ENCODE measurements around the gene CSAD. TPM values are rescaled to one million over a fixed set of nuclear protein-coding genes. Genes with fewer than 3 reads are reported as not detected.

Gene CSAD
- total and polyA plus RNA-seq, 2 of the 13 experiments (the other 11 are each of a cell fraction or from before 2014, with no cell fraction given): 7.2 to 23.5 TPM

DNA sequence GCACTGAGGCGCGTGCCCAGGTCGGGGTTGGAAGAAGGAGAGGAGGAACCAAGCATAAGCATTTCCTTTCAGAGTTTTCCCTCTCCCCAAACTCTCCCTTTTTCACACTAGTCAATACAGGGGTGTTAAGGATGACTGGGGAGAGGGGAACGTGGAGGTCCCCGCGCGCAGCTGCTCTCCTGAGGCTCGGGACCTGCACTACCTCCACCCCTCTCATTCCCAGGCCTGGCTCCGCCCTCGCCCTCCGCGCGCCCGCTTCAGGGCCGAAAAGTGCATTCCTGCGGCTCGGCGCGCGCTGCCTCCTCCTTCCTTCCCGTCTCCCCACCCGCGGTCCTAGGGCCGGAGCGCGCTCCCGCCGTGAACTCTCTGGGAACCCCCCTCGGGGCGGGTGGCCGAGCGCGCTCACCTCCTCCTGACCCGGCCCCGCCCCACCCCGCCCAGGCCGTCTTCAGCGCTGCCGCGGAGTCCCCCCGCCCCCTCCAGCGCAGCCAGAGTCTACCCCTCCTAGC lies 40.0 kb upstream of the CSAD start (continued):
- TF ChIP-seq, protein P1, sequence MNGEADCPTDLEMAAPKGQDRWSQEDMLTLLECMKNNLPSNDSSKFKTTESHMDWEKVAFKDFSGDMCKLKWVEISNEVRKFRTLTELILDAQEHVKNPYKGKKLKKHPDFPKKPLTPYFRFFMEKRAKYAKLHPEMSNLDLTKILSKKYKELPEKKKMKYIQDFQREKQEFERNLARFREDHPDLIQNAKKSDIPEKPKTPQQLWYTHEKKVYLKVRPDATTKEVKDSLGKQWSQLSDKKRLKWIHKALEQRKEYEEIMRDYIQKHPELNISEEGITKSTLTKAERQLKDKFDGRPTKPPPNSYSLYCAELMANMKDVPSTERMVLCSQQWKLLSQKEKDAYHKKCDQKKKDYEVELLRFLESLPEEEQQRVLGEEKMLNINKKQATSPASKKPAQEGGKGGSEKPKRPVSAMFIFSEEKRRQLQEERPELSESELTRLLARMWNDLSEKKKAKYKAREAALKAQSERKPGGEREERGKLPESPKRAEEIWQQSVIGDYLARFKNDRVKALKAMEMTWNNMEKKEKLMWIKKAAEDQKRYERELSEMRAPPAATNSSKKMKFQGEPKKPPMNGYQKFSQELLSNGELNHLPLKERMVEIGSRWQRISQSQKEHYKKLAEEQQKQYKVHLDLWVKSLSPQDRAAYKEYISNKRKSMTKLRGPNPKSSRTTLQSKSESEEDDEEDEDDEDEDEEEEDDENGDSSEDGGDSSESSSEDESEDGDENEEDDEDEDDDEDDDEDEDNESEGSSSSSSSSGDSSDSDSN (CRISPR knock-in tag; IDR thresholded peaks at IDR 0.05): 0 out of 2 replicates have a peak, but pooled peaks have one; percentile 21
- TF ChIP-seq, protein P2, sequence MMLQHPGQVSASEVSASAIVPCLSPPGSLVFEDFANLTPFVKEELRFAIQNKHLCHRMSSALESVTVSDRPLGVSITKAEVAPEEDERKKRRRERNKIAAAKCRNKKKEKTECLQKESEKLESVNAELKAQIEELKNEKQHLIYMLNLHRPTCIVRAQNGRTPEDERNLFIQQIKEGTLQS (CRISPR knock-in tag; IDR thresholded peaks at IDR 0.05): peak; percentile 28; the same call in 1 of the 2 replicates
- TF ChIP-seq ZSCAN30 (CRISPR knock-in tag; IDR thresholded peaks at IDR 0.05) (no peak), ATM (IDR thresholded peaks at IDR 0.05; ENCODE audit: borderline replicate concordance) (no peak), ZNF672 (CRISPR knock-in tag; IDR thresholded peaks at IDR 0.05) (no peak), MTF1 (CRISPR knock-in tag; IDR thresholded peaks at IDR 0.05) (no peak), BHLHE40 (IDR thresholded peaks at IDR 0.05; ENCODE audit: low read length) (0 out of 2 replicates have a peak, but pooled peaks have one; percentile 3), ZNF562 (CRISPR knock-in tag; IDR thresholded peaks at IDR 0.05; ENCODE audit: borderline replicate concordance) (no peak), RFX5 (IDR thresholded peaks at IDR 0.05; ENCODE audit: low read depth, low read length) (no peak), ZNF792 (CRISPR knock-in tag; IDR thresholded peaks at IDR 0.05) (no peak; the same call in 1 of the 2 replicates), HDAC6 (IDR thresholded peaks at IDR 0.05; ENCODE audit: low read depth, low read length) (no peak)
- TF ChIP-seq, protein P3, sequence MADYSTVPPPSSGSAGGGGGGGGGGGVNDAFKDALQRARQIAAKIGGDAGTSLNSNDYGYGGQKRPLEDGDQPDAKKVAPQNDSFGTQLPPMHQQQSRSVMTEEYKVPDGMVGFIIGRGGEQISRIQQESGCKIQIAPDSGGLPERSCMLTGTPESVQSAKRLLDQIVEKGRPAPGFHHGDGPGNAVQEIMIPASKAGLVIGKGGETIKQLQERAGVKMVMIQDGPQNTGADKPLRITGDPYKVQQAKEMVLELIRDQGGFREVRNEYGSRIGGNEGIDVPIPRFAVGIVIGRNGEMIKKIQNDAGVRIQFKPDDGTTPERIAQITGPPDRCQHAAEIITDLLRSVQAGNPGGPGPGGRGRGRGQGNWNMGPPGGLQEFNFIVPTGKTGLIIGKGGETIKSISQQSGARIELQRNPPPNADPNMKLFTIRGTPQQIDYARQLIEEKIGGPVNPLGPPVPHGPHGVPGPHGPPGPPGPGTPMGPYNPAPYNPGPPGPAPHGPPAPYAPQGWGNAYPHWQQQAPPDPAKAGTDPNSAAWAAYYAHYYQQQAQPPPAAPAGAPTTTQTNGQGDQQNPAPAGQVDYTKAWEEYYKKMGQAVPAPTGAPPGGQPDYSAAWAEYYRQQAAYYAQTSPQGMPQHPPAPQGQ (CRISPR knock-in tag; IDR thresholded peaks at IDR 0.05; ENCODE audit: borderline replicate concordance): no peak; the same call in 1 of the 2 replicates
- TF ChIP-seq, protein P4, sequence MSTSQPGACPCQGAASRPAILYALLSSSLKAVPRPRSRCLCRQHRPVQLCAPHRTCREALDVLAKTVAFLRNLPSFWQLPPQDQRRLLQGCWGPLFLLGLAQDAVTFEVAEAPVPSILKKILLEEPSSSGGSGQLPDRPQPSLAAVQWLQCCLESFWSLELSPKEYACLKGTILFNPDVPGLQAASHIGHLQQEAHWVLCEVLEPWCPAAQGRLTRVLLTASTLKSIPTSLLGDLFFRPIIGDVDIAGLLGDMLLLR (CRISPR knock-in tag; IDR thresholded peaks at IDR 0.05): 0 out of 2 replicates have a peak, but pooled peaks have one; percentile 20
- TF ChIP-seq, protein P5, sequence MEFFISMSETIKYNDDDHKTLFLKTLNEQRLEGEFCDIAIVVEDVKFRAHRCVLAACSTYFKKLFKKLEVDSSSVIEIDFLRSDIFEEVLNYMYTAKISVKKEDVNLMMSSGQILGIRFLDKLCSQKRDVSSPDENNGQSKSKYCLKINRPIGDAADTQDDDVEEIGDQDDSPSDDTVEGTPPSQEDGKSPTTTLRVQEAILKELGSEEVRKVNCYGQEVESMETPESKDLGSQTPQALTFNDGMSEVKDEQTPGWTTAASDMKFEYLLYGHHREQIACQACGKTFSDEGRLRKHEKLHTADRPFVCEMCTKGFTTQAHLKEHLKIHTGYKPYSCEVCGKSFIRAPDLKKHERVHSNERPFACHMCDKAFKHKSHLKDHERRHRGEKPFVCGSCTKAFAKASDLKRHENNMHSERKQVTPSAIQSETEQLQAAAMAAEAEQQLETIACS (CRISPR knock-in tag; IDR thresholded peaks at IDR 0.05): peak; percentile 97
- TF ChIP-seq, protein P6, sequence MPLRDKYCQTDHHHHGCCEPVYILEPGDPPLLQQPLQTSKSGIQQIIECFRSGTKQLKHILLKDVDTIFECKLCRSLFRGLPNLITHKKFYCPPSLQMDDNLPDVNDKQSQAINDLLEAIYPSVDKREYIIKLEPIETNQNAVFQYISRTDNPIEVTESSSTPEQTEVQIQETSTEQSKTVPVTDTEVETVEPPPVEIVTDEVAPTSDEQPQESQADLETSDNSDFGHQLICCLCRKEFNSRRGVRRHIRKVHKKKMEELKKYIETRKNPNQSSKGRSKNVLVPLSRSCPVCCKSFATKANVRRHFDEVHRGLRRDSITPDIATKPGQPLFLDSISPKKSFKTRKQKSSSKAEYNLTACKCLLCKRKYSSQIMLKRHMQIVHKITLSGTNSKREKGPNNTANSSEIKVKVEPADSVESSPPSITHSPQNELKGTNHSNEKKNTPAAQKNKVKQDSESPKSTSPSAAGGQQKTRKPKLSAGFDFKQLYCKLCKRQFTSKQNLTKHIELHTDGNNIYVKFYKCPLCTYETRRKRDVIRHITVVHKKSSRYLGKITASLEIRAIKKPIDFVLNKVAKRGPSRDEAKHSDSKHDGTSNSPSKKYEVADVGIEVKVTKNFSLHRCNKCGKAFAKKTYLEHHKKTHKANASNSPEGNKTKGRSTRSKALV (CRISPR knock-in tag; IDR thresholded peaks at IDR 0.05): peak; percentile 84; the same call in 1 of the 2 replicates
- TF ChIP-seq, protein P7, sequence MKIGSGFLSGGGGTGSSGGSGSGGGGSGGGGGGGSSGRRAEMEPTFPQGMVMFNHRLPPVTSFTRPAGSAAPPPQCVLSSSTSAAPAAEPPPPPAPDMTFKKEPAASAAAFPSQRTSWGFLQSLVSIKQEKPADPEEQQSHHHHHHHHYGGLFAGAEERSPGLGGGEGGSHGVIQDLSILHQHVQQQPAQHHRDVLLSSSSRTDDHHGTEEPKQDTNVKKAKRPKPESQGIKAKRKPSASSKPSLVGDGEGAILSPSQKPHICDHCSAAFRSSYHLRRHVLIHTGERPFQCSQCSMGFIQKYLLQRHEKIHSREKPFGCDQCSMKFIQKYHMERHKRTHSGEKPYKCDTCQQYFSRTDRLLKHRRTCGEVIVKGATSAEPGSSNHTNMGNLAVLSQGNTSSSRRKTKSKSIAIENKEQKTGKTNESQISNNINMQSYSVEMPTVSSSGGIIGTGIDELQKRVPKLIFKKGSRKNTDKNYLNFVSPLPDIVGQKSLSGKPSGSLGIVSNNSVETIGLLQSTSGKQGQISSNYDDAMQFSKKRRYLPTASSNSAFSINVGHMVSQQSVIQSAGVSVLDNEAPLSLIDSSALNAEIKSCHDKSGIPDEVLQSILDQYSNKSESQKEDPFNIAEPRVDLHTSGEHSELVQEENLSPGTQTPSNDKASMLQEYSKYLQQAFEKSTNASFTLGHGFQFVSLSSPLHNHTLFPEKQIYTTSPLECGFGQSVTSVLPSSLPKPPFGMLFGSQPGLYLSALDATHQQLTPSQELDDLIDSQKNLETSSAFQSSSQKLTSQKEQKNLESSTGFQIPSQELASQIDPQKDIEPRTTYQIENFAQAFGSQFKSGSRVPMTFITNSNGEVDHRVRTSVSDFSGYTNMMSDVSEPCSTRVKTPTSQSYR (CRISPR knock-in tag; IDR thresholded peaks at IDR 0.05; ENCODE audit: borderline replicate concordance): peak; percentile 52; the same call in 1 of the 2 replicates
- TF ChIP-seq, protein P8, sequence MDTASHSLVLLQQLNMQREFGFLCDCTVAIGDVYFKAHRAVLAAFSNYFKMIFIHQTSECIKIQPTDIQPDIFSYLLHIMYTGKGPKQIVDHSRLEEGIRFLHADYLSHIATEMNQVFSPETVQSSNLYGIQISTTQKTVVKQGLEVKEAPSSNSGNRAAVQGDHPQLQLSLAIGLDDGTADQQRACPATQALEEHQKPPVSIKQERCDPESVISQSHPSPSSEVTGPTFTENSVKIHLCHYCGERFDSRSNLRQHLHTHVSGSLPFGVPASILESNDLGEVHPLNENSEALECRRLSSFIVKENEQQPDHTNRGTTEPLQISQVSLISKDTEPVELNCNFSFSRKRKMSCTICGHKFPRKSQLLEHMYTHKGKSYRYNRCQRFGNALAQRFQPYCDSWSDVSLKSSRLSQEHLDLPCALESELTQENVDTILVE (CRISPR knock-in tag; IDR thresholded peaks at IDR 0.05): no peak; the same call in 1 of the 2 replicates

Data from HepG2 (cell line).